Ascending aorta (tissue), 2 donors: ENCODE data around the gene LMCD1. TPM values are rescaled to one million over a fixed set of nuclear protein-coding genes. Genes with fewer than 3 reads are reported as not detected.

Experiments
- DNase-seq, 2 donors: peaks; one replicate each; pipeline ENCODE4 v3.0.0-alpha.2; 2019; ENCODE audit warnings: low spot score in 2 of 2
- H3K27ac ChIP-seq, 2 donors: fragments of 200-600 bp; sonication (generic); one replicate each; pipeline ENCODE4 v1.5.1; 2016 to 2017; ENCODE audit warnings: mild to moderate bottlenecking in 1 of 2
- H3K27me3 ChIP-seq: fragments of 200-600 bp; sonication (generic); one replicate; pipeline ENCODE4 v1.5.1; 2017
- H3K36me3 ChIP-seq, 2 donors: fragments of 200-600 bp; sonication (generic); one replicate each; pipeline ENCODE4 v1.5.1; 2016
- H3K4me1 ChIP-seq, 2 donors: fragments of 200-600 bp; sonication (generic); one replicate each; pipeline ENCODE4 v1.5.1; 2016 to 2017; ENCODE audit warnings: mild to moderate bottlenecking in 1 of 2
- H3K4me3 ChIP-seq, 2 donors: fragments of 200-600 bp; sonication (generic); one replicate each; pipeline ENCODE4 v1.5.1; 2016 to 2017; ENCODE audit warnings: mild to moderate bottlenecking in 1 of 2
- H3K9me3 ChIP-seq, 2 donors: fragments of 200-600 bp; sonication (generic); one replicate each; pipeline ENCODE4 v1.5.1; 2016
- CTCF ChIP-seq, 3 experiments: fragments of 200-600 bp in 2 of 3; fragments of 450-650 bp in 1 of 3; sonication (generic) in 2 of 3; IDR thresholded peaks; one replicate each; pipeline ENCODE4 v1.5.1; 2016 to 2019; ENCODE audit warnings: antibody characterized with exemption in 3 of 3, mild to moderate bottlenecking in 1 of 3, moderate library complexity in 1 of 3
- intact Hi-C: fragments of 100-400 bp; cut with DNase I; formaldehyde crosslinking; loops from one replicate; pipeline ENCODE4 v1.15.1; 2023
- total RNA-seq: library from RNA; depleted of rRNA; stranded (reverse); fragments of >200 nt; gene quantifications from one replicate; pipeline ENCODE4 v1.1.0, GENCODE V29; 2016

Gene LMCD1
- total RNA-seq, 1 donor from 2014 or later, result 634 TPM

GRCh38 chr3:8505621-8506020 lies 4.0 kb downstream of the LMCD1 start:
- intact Hi-C loops, result loop anchor here (5.0 kb wide), 2 partner anchors 37 to 122 kb away; no protein-coding TSS in a partner anchor
- no peak for TF ChIP-seq CTCF (IDR thresholded peaks at IDR 0.05)
- no peaks in the 10 kb centered on the region for H3K27me3 ChIP-seq
- DNase-seq, result no peak
- H3K4me1 ChIP-seq, result peaks cover 11 to 37% of the 10 kb centered on the region in 2 donors
- H3K36me3 ChIP-seq, result peaks cover 22 to 76% of the 10 kb centered on the region in 2 donors
- H3K9me3 ChIP-seq, result no peaks in the 10 kb centered on the region
- H3K27ac ChIP-seq, result peak overlapping the region; percentile 81 to 91
- H3K4me3 ChIP-seq, result peak overlapping the region; percentile 36 to 77

GRCh38 chr3:8506571-8507061 lies 5.0 kb downstream of the LMCD1 start:
- intact Hi-C loops, result loop anchor here (5.0 kb wide), 2 partner anchors 36 to 121 kb away; no protein-coding TSS in a partner anchor
- Histone ChIP-seq H3K9me3 (no peaks in the 10 kb centered on the region), H3K27ac (peak overlapping the region; percentile 81 to 91), H3K4me1 (peaks cover 11 to 44% of the 10 kb centered on the region in 2 donors), H3K4me3 (peak overlapping the region; percentile 36 to 77), H3K36me3 (peaks cover 24 to 86% of the 10 kb centered on the region in 2 donors), H3K27me3 (no peaks in the 10 kb centered on the region)
- DNase-seq, result no peak
- no peak for TF ChIP-seq CTCF (IDR thresholded peaks at IDR 0.05)

GRCh38 chr3:8507496-8507895 lies 5.9 kb downstream of the LMCD1 start:
- intact Hi-C loops, result loop anchor here (5.0 kb wide), 2 partner anchors 35 to 120 kb away; no protein-coding TSS in a partner anchor
- H3K27me3 ChIP-seq, result no peaks in the 10 kb centered on the region
- H3K27ac ChIP-seq, result peak overlapping the region; percentile 81 to 91
- no peak for DNase-seq
- H3K4me3 ChIP-seq, result peak overlapping the region; percentile 36 to 77
- TF ChIP-seq CTCF (IDR thresholded peaks at IDR 0.05), result no peak
- H3K4me1 ChIP-seq, result peaks cover 11 to 49% of the 10 kb centered on the region in 2 donors
- H3K36me3 ChIP-seq, result peaks cover 33 to 95% of the 10 kb centered on the region in 2 donors
- no peaks in the 10 kb centered on the region for H3K9me3 ChIP-seq

- H3K36me3 ChIP-seq, result peaks cover 46 to 99% of the 10 kb centered on the region in 2 donors
- DNase-seq, result peak; percentile 31 to 79
- H3K27ac ChIP-seq, result peak overlapping the region; percentile 81 to 91
- intact Hi-C loops, result loop anchor here (5.0 kb wide), 2 partner anchors 32 to 117 kb away; no protein-coding TSS in a partner anchor
- H3K4me1 ChIP-seq, result peaks cover 14 to 60% of the 10 kb centered on the region in 2 donors
- no peak for TF ChIP-seq CTCF (IDR thresholded peaks at IDR 0.05)
- H3K9me3 ChIP-seq, result no peaks in the 10 kb centered on the region
- H3K4me3 ChIP-seq, result peak overlapping the region; percentile 25 to 77
- no peaks in the 10 kb centered on the region for H3K27me3 ChIP-seq
Measured at GRCh38 chr3:8509961-8510360, 8.3 kb downstream of the LMCD1 start.

- Histone ChIP-seq H3K9me3 (no peaks in the 10 kb centered on the region), H3K4me3 (peak overlapping the region; percentile 5), H3K36me3 (peaks cover 52 to 99% of the 10 kb centered on the region in 2 donors), H3K27me3 (no peaks in the 10 kb centered on the region), H3K4me1 (peaks cover 15 to 70% of the 10 kb centered on the region in 2 donors), H3K27ac (peak overlapping the region; percentile 34 to 81)
- no peak for DNase-seq
- intact Hi-C loops, result no loop called here
- no peak for TF ChIP-seq CTCF (IDR thresholded peaks at IDR 0.05)
Measured at GRCh38 chr3:8512234-8512633, 10.6 kb downstream of the LMCD1 start.
